Activated gamma-delta T cell (primary cell): ENCODE data around the gene HYAL2.
A peak's percentile ranks its signal among the peaks of the same experiment; 100 is the strongest.
"Not testable (repeated sequence)": the region's sequence is repeated elsewhere in the genome, so short reads cannot be mapped to it uniquely, and the experiment has no call there.

ENCODE experiments used
- DNase-seq: peaks from one replicate; lab custom pipeline; 2025; lab: John Stamatoyannopoulos, UW

HYAL2 gene

GRCh38 chr3:50292159-50293078, 30.1 kb downstream of the HYAL2 start, which contains the start of gene IFRD2:
TSS of gene IFRD2 (minus strand) at chr3:50292429. CDS start at chr3:50292274, 155 bp downstream.
- peak; percentile 89 for DNase-seq

- DNase-seq = no peak
These were observed 32.3 kb downstream of the HYAL2 start for GRCh38 chr3:50290161-50290641.

GRCh38 chr3:50289130-50289529, 33.4 kb downstream of the HYAL2 start:
- DNase-seq = no peak

GRCh38 chr3:50288387-50289007, 34.0 kb downstream of the HYAL2 start:
- DNase-seq = no peak

- no peak for DNase-seq
These were observed 35.3 kb downstream of the HYAL2 start for GRCh38 chr3:50287262-50287661.

- no peak for DNase-seq
These were observed 36.0 kb downstream of the HYAL2 start for GRCh38 chr3:50286322-50287227.

GRCh38 chr3:50284121-50284520, 38.4 kb downstream of the HYAL2 start:
- not testable (repeated sequence) for DNase-seq

GRCh38 chr3:50279255-50280016, 43.1 kb downstream of the HYAL2 start:
- DNase-seq = no peak

GRCh38 chr3:50278880-50279224, 43.7 kb downstream of the HYAL2 start, which contains the start of gene LSMEM2:
TSS of gene LSMEM2 (plus strand) at chr3:50279087. CDS start at chr3:50279114, 27 bp downstream.
- DNase-seq = no peak

- no peak for DNase-seq
These were observed 44.2 kb downstream of the HYAL2 start for GRCh38 chr3:50278123-50278879.

GRCh38 chr3:50276762-50277101, 45.8 kb downstream of the HYAL2 start:
- DNase-seq = no peak

GRCh38 chr3:50275996-50276761, 46.4 kb downstream of the HYAL2 start:
- DNase-seq = peak; percentile 34

- no peak for DNase-seq
These were observed 47.2 kb downstream of the HYAL2 start for GRCh38 chr3:50275141-50275995.

- no peak for DNase-seq
These were observed 48.0 kb downstream of the HYAL2 start for GRCh38 chr3:50274371-50275104.

GRCh38 chr3:50273689-50274065, 48.9 kb downstream of the HYAL2 start:
- DNase-seq = no peak

- DNase-seq = peak; percentile 67
These were observed 49.4 kb downstream of the HYAL2 start for GRCh38 chr3:50272911-50273688.

GRCh38 chr3:50272538-50272910, 50.0 kb downstream of the HYAL2 start:
- not testable (repeated sequence) for DNase-seq
